GM12892 (cell line): ENCODE results near the gene ALPL.

ENCODE experiments used
- POLR2AphosphoS5 ChIP-seq: IDR thresholded peaks from 2 replicates; pipeline ENCODE4 v1.6.1; 2011; ENCODE audit warnings: low read depth, low read length, control low read depth
- TAF1 ChIP-seq: IDR thresholded peaks from 2 replicates; pipeline ENCODE4 v1.6.1; 2011; ENCODE audit warnings: low read depth, mild to moderate bottlenecking, control low read depth, low read length, borderline replicate concordance

- TF ChIP-seq POLR2AphosphoS5 (no peak), TAF1 (no peak)
Observed at GRCh38 chr1:21524686-21525339, 15.6 kb downstream of the ALPL start.
